ENCODE results near the gene WNT5A.

The WNT5A gene

GRCh38 chr3:55458181-55458790 lies 28.8 kb downstream of the WNT5A start:
- no peak for TF ChIP-seq CTCF (IDR thresholded peaks at IDR 0.05; ENCODE audit: control insufficient read depth, insufficient read depth, low read depth, low read length, missing control alignments)

GRCh38 chr3:55455915-55456314 lies 31.2 kb downstream of the WNT5A start:
- no peak for DNase-seq (ENCODE audit: low read depth)
- no peak for TF ChIP-seq CTCF (IDR thresholded peaks at IDR 0.05; ENCODE audit: control insufficient read depth, insufficient read depth, low read depth, low read length, missing control alignments)
- no peak overlapping the region for H3K4me3 ChIP-seq (ENCODE audit: control insufficient read depth, low read depth, low read length)

More at GRCh38 chr3:55458181-55458790, 28.8 kb downstream of the WNT5A start:
- H3K4me3 ChIP-seq (ENCODE audit: control insufficient read depth, low read depth, low read length) = no peak overlapping the region
- DNase-seq (ENCODE audit: low read depth) = no peak

GRCh38 chr3:55454611-55455010 lies 32.5 kb downstream of the WNT5A start:
- TF ChIP-seq CTCF (IDR thresholded peaks at IDR 0.05; ENCODE audit: control insufficient read depth, insufficient read depth, low read depth, low read length, missing control alignments) = no peak
- DNase-seq (ENCODE audit: low read depth) = no peak
- no peak overlapping the region for H3K4me3 ChIP-seq (ENCODE audit: control insufficient read depth, low read depth, low read length)

GRCh38 chr3:55453886-55454496 lies 33.1 kb downstream of the WNT5A start:
- H3K4me3 ChIP-seq (ENCODE audit: control insufficient read depth, low read depth, low read length) = no peak overlapping the region
- TF ChIP-seq CTCF (IDR thresholded peaks at IDR 0.05; ENCODE audit: control insufficient read depth, insufficient read depth, low read depth, low read length, missing control alignments) = no peak
- DNase-seq (ENCODE audit: low read depth) = no peak

GRCh38 chr3:55452886-55453285 lies 34.2 kb downstream of the WNT5A start:
- H3K4me3 ChIP-seq (ENCODE audit: control insufficient read depth, low read depth, low read length) = no peak overlapping the region

GRCh38 chr3:55449527-55449926 lies 37.6 kb downstream of the WNT5A start:
- no peak overlapping the region for H3K4me3 ChIP-seq (ENCODE audit: control insufficient read depth, low read depth, low read length)
- no peak for DNase-seq (ENCODE audit: low read depth)
- TF ChIP-seq CTCF (IDR thresholded peaks at IDR 0.05; ENCODE audit: control insufficient read depth, insufficient read depth, low read depth, low read length, missing control alignments) = no peak

More at GRCh38 chr3:55452886-55453285, 34.2 kb downstream of the WNT5A start:
- DNase-seq (ENCODE audit: low read depth) = no peak
- TF ChIP-seq CTCF (IDR thresholded peaks at IDR 0.05; ENCODE audit: control insufficient read depth, insufficient read depth, low read depth, low read length, missing control alignments) = no peak
